Measurements from ENCODE around the gene IFITM10. TPM values are rescaled to one million over a fixed set of nuclear protein-coding genes. Genes with fewer than 3 reads are reported as not detected.

Gene IFITM10
- total RNA-seq, 4 donors from 2014 or later = 0.13 to 0.85 (median 0.31) TPM; not detected in 1

DNA sequence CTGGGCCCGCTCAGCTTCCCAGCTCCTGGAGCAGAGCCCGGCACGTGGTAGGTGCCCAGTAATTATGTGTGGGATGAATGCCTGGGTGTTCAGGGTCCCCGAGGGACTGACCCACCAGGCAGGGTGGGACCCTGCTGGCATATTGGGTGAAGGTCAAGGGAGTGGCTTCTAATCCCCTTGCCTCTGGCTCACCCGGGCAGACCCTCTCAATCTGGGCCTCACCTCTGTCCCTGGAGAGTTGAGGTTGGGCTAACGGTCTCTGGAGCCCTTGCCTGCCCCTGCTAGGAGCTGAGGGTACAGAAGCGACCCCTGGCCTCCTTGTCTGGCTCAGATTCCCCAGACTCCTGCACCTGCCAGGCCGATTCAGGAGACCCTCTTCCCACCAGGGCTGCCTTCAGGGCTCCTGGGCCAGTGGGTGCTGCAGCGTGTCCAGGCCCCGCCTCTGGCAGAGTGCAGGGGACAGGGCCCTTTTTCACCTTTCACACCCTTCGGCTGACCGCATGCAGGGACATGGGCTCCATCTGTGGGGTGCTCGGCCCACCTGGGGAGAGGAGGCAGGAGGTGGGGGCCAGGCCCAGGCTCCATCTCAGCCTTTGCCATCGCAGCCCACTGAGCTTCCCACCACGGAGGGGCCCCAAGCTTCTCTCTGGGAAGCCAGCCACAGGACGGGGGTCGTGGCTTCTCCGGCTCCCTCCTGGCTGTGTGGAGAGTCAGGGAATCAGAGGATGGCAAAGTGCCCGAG is 17.2 kb upstream of the IFITM10 start:
- no peaks in the 10 kb centered on the region for H3K36me3 ChIP-seq
- 100% methylated on average over 1 of the region's 19 CpGs; no CpG with 5 or more reads in 1 of the 2 donors for WGBS, 2 donors (ENCODE audit: low coverage in 1 of 2)
- H3K4me3 ChIP-seq = no peak overlapping the region
- H3K27me3 ChIP-seq = no peaks in the 10 kb centered on the region
- no peaks in the 10 kb centered on the region for H3K9me3 ChIP-seq
- H3K4me1 ChIP-seq = peaks cover 0 to 24% (median 17%) of the 10 kb centered on the region in 3 donors
- no peak for ATAC-seq
- H3K27ac ChIP-seq = no peak overlapping the region
- TF ChIP-seq POLR2AphosphoS5 (IDR thresholded peaks at IDR 0.05) (no peak), POLR2A (IDR thresholded peaks at IDR 0.05) (no peak), EP300 (IDR thresholded peaks at IDR 0.05) (no peak)
- TF ChIP-seq, protein P1, sequence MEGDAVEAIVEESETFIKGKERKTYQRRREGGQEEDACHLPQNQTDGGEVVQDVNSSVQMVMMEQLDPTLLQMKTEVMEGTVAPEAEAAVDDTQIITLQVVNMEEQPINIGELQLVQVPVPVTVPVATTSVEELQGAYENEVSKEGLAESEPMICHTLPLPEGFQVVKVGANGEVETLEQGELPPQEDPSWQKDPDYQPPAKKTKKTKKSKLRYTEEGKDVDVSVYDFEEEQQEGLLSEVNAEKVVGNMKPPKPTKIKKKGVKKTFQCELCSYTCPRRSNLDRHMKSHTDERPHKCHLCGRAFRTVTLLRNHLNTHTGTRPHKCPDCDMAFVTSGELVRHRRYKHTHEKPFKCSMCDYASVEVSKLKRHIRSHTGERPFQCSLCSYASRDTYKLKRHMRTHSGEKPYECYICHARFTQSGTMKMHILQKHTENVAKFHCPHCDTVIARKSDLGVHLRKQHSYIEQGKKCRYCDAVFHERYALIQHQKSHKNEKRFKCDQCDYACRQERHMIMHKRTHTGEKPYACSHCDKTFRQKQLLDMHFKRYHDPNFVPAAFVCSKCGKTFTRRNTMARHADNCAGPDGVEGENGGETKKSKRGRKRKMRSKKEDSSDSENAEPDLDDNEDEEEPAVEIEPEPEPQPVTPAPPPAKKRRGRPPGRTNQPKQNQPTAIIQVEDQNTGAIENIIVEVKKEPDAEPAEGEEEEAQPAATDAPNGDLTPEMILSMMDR (IDR thresholded peaks at IDR 0.05) = no peak

DNA sequence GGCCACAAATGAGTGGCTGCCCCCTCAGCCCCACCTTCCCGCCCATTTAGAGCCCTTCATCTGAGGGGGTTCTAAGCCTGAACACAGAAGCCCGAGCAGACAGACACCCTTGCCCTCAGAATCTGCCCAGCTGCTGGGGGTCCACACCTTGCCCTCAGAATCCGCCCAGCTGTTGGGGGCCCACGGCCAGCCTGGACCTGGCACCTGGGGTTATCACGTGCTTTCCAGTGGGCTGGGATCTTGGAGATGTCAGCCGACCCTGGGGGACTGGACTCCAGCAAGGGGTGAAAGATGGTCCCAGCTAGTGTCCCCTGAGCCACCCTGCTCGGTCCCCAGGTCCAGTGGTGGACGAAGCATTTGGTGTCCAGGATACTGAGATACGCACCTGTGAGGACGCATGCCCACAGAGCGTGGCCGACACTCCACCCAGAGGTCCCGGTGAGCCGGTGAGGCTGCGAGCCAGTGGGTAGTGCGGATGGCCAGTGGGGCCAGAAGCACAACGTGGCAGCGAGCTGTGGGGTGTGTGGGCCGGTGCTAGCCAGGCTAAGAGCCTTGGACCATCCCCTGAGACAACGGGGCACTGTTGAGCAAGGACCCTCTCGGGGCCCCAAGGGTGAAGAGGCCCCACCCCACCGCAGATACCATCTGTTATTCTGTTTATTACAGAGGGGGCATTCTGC is 16.5 kb upstream of the IFITM10 start:
- no CpG with 5 or more reads among the region's 22 CpGs for WGBS, 2 donors (ENCODE audit: low coverage in 1 of 2)
- no peak for TF ChIP-seq POLR2A (IDR thresholded peaks at IDR 0.05)
- TF ChIP-seq, protein P1 (IDR thresholded peaks at IDR 0.05) = no peak
- no peak for TF ChIP-seq EP300 (IDR thresholded peaks at IDR 0.05)
- TF ChIP-seq POLR2AphosphoS5 (IDR thresholded peaks at IDR 0.05) = no peak

DNA sequence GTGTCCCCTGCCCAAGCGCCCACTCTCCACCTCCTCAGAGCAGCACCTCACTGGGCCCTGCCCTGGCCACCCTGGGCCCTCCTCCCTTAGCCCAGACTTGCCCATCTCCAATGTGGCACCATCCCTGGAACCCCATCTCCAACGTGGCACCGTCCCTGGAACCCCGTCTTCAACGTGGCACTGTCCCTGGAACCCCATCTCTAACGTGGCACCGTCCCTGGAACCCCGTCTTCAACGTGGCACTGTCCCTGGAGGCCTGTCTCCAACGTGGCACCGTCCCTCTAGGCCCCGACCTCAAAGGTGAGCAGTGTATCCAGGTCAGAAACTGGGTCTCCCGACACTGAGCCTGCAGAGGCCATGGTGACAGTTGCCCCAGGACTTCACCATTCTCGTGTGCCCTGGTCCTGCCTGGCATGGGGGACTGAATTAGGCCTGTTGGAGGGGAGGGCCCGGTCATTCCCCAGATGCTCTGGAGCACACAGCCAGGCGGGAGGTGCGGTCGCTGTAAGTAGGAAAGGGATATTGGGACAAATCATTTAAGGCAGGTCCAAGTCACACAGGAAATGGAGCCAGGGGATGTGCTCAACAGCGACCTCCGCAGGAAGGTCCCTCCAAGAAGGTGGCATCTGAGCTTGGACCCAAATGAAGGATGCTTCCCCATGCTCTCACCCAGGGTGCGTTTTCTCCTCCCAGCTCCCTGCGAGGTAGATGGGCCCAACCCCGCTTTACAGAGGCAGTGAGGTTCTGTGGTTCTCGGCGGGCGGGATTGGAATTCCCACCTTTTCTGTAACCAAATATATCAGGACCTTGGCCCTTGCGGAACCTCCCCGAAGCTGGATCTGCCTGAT is 15.7 kb upstream of the IFITM10 start:
- Histone ChIP-seq H3K27me3 (no peaks in the 10 kb centered on the region), H3K27ac (no peak overlapping the region), H3K4me1 (peaks cover 0 to 32% (median 22%) of the 10 kb centered on the region in 3 donors), H3K4me3 (no peak overlapping the region), H3K36me3 (peaks cover 0 to 6% of the 10 kb centered on the region in 2 donors), H3K9me3 (no peaks in the 10 kb centered on the region)
- no peak for TF ChIP-seq EP300 (IDR thresholded peaks at IDR 0.05)
- TF ChIP-seq POLR2A (IDR thresholded peaks at IDR 0.05) = no peak
- TF ChIP-seq POLR2AphosphoS5 (IDR thresholded peaks at IDR 0.05) = no peak
- TF ChIP-seq, protein P1 (IDR thresholded peaks at IDR 0.05) = no peak
- 93 to 98% methylated on average over 8 to 9 of the region's 28 CpGs for WGBS, 2 donors (ENCODE audit: low coverage in 1 of 2)
- ATAC-seq = no peak

More for the DNA sequence above, 16.5 kb upstream of the IFITM10 start:
- Histone ChIP-seq H3K27me3 (no peaks in the 10 kb centered on the region), H3K36me3 (no peaks in the 10 kb centered on the region), H3K27ac (no peak overlapping the region), H3K9me3 (no peaks in the 10 kb centered on the region), H3K4me1 (peaks cover 0 to 25% (median 16%) of the 10 kb centered on the region in 3 donors), H3K4me3 (no peak overlapping the region)
- no peak for ATAC-seq

DNA sequence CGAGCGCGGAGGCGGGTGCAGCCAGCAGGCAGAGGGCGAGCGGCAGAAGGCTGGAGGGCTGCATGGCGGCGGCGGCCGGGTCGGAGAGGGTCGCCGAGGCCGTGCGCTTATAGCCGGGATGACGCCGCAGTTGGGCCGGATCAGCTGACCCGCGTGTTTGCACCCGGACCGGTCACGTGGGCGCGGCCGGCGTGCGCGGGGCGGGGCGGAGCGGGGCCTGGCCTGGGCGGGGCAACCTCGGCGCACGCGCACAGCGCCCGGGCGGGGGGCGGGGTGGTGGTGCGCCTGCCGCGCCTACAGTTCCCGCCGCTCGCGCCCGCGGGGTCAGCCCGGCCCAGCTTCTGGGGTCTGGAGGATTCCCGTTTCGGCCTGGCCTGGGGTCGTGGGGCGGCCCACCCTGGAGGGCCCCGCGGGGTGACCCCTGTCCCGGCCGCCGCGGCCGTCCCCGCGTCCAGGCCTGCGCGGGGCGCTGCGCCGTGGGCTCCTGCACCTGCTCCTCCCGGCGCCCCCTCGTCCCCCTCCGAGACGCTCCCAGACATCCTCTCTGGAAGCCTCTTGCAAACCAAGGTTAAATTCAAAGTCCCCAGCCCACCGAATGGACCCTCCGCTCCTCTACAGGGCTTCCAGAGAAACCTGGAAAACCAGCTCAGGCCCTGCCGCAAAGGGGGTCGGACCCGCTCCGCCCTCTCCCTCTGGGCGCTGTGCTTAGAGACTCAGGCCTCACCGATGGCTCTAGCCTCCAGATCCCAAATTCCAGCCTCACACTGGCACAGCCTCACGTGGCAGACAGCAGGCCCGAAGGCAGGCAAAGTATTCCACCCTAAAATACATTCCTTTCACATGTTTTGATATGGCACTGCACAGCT is 13.6 kb upstream of the IFITM10 start, which contains the start of gene CTSD:
Gene CTSD, minus strand, starts transcription at position 132 of the 866 bp plus-strand sequence. Its CDS starts 68 bp downstream, at position 64.
- Histone ChIP-seq H3K27ac (peak within 1 kb of the TSS; percentile 48 to 91 (median 81)), H3K9me3 (no peaks in the 10 kb centered on the region), H3K4me1 (peaks cover 0 to 53% (median 36%) of the 10 kb centered on the region in 3 donors), H3K4me3 (peak within 1 kb of the TSS; percentile 83 to 98), H3K36me3 (peaks cover 0 to 27% of the 10 kb centered on the region in 2 donors), H3K27me3 (no peaks in the 10 kb centered on the region)
- ATAC-seq = peak; percentile 84
- TF ChIP-seq EP300 (IDR thresholded peaks at IDR 0.05) = no peak
- TF ChIP-seq, protein P1 (IDR thresholded peaks at IDR 0.05) = peak in 1 of 4 experiments; percentile 28
- no peak for TF ChIP-seq POLR2AphosphoS5 (IDR thresholded peaks at IDR 0.05)
- peak; percentile 50 to 55 for TF ChIP-seq POLR2A (IDR thresholded peaks at IDR 0.05)
- WGBS, 2 donors (ENCODE audit: low coverage in 1 of 2) = 0 to 10% methylated on average over 2 of the region's 85 CpGs
